Thoracic aorta (tissue), 2 donors: Measurements from ENCODE around the gene RNH1. TPM values are rescaled to one million over a fixed set of nuclear protein-coding genes. Genes with fewer than 3 reads are reported as not detected.

Source experiments
- ATAC-seq: fragments of 150-250 bp; one replicate; pipeline ENCODE4 v1.8.0; 2017; ENCODE audit warnings: low read depth; ENCODE audit not compliant: insufficient number of reproducible peaks, low FRiP score
- DNase-seq: peaks from one replicate; pipeline ENCODE4 v3.0.0-alpha.2; 2020; ENCODE audit warnings: low spot score
- H3K27ac ChIP-seq, 2 donors: fragments of 200-600 bp; sonication (generic); 1 replicate in 1 of 2; 2 replicates in 1 of 2; pipeline ENCODE4 v1.5.1; 2016; ENCODE audit warnings: mild to moderate bottlenecking in 2 of 2, moderate library complexity in 2 of 2
- H3K27me3 ChIP-seq: fragments of 200-600 bp; sonication (generic); replicated peaks from 2 replicates; pipeline ENCODE4 v1.6.0; 2016; ENCODE audit warnings: mild to moderate bottlenecking; ENCODE audit not compliant: insufficient read depth
- H3K36me3 ChIP-seq: fragments of 200-600 bp; sonication (generic); one replicate; pipeline ENCODE4 v1.5.1; 2016
- H3K4me1 ChIP-seq, 2 donors: fragments of 200-600 bp; sonication (generic); 1 replicate in 1 of 2; 2 replicates in 1 of 2; pipeline versions ENCODE4 v1.5.1 to v1.6.0; 2016; ENCODE audit warnings: low read depth in 2 of 2, mild to moderate bottlenecking in 1 of 2; ENCODE audit not compliant: control insufficient read depth in 1 of 2
- H3K4me3 ChIP-seq: fragments of 200-600 bp; sonication (generic); 2 replicates; pipeline ENCODE4 v1.5.1; 2016; ENCODE audit warnings: mild to moderate bottlenecking
- H3K9me3 ChIP-seq: fragments of 200-600 bp; sonication (generic); 2 replicates; pipeline ENCODE4 v1.5.1; 2016
- total RNA-seq, 2 donors: library from RNA; depleted of rRNA; stranded (reverse); fragments of >200 nt; gene quantifications; one replicate each; pipeline versions ENCODE4 v1.1.0 to v1.2.3, GENCODE V29; 2016
- TF ChIP-seq, protein P1 (sequence below): fragments of 200-600 bp; sonication (generic); IDR thresholded peaks from one replicate; pipeline ENCODE4 v1.5.1; 2019; ENCODE audit warnings: antibody characterized with exemption

RNH1 gene
- total RNA-seq, 2 donors from 2014 or later = 224 to 355 TPM

DNA sequence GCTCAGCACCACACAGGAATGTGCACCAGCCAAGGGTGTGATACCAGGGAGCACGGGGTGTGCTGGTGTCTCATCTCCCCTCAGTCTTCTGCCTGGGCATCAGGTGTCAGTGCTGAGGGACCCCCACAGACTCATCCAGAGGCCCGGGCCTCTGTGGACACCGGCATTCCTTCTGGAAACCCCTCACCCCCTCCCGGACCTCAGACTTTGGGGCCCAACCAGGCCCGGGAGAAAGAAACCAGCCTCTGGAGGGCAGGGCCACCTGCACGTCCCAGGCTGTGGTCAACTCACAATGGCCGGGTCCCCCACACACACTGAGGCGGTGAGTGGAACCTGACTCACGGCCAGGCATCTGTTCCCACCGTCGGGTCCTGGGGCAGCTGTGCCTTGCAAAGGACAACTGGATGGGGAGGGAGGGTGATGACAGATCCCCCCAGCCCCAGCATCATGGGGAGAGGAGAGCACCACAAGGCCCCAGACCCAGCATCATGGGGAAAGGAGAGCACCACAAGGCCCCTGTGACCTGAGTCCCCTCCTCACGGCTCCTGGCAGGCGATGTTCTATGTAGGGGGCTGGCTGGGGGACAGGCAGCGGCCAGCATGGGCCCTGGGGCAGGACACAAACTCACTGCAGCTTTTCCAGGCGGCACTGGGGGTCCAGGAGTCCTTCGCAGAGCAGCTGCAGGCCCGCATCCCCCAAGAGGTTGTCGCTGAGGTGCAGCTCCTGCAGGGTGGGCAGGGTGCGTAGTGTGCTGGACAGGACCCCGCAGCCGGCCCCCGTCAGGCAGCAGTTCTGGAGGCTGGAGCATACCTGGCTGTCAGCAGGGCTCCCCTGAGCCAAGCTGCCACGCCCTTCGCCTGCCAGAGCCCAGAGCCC is 7.6 kb downstream of the RNH1 start:
- no peak for ATAC-seq
- no peak for DNase-seq
- Histone ChIP-seq H3K4me3 (no peak overlapping the region), H3K36me3 (peaks cover 50% of the 10 kb centered on the region), H3K27me3 (no peaks in the 10 kb centered on the region), H3K27ac (no peak overlapping the region), H3K4me1 (peaks cover 7 to 14% of the 10 kb centered on the region in 2 donors), H3K9me3 (no peaks in the 10 kb centered on the region)
- TF ChIP-seq, protein P1, sequence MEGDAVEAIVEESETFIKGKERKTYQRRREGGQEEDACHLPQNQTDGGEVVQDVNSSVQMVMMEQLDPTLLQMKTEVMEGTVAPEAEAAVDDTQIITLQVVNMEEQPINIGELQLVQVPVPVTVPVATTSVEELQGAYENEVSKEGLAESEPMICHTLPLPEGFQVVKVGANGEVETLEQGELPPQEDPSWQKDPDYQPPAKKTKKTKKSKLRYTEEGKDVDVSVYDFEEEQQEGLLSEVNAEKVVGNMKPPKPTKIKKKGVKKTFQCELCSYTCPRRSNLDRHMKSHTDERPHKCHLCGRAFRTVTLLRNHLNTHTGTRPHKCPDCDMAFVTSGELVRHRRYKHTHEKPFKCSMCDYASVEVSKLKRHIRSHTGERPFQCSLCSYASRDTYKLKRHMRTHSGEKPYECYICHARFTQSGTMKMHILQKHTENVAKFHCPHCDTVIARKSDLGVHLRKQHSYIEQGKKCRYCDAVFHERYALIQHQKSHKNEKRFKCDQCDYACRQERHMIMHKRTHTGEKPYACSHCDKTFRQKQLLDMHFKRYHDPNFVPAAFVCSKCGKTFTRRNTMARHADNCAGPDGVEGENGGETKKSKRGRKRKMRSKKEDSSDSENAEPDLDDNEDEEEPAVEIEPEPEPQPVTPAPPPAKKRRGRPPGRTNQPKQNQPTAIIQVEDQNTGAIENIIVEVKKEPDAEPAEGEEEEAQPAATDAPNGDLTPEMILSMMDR = no peak

DNA sequence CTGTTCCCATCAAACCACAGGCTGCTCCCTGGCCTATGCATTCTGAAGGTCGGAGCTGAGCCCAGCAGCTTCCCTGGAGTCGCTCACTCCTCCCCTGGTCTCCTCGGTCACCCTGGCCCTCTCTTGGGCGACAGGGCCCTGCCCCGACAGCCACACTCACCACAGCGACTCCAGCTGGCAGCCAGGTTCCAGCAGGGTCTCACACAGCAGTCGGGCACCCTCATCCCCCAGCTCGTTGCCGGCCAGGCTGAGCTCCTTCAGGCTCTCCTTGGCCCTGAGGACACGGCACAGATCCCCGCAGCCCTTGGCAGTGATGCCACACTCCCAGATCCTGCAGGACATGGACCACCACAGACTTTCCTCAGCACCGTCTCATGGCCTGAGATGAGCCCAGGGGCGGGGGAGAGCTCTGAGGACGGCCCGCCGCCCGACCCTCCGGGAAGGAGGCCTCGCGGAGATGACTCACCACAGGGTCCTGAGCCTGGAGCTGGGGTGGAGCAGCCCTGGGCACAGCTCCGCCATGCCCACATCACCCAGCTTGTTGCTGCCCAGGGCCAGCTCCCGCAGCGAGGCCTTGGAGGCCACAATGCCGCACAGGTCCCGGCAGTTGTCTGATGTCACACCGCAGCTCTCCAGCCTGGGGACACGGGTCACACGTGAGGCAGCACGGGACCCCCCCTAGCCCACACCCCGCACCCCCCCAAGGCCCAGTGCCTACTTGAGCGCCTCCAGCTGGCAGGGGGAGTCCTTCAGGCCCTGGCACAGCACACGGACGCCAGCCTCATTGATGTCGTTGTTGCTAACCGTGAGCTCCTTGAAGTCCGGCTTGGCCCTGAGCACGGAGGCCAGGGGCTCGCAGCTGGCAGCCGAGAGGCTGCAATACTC is 8.5 kb downstream of the RNH1 start:
- ATAC-seq = no peak

DNA sequence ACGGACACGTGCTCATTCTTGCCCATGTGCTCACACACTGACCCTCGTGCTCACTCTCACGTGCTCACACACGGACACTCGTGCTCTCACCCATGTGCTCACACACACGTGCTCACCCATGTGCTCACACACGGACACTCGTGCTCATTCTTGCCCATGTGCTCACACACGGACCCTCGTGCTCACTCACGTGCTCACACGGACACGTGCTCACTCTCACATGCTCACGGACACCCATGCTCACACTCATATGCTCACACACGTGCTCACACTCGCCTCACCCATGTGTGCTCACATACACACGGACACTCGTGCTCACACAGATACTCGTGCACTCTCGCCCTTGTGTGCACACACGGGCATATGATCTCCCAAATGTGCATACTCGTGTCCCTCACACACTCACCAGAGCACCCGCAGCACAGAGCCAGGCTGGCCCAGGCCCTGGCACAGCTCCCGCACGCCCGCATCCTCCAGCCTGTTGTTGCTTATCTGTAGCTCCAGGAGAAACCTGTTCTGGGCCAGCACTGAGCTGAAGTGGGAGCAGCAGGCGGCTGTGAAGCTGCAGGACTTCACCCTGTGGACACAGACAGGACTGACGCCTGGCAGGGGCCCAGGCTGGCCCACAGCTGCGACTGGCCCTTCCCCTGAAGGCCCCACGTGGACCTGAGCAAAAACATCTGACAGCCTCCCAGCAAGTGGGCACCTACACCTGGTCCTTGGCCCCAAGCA is 9.3 kb downstream of the RNH1 start:
- DNase-seq (no peak), ATAC-seq (no peak)
- Histone ChIP-seq H3K27me3 (no peaks in the 10 kb centered on the region), H3K4me3 (no peak overlapping the region), H3K27ac (no peak overlapping the region), H3K36me3 (peaks cover 55% of the 10 kb centered on the region), H3K4me1 (peaks cover 1 to 3% of the 10 kb centered on the region in 2 donors), H3K9me3 (no peaks in the 10 kb centered on the region)
- TF ChIP-seq, protein P1 = no peak

More for the DNA sequence above, 8.5 kb downstream of the RNH1 start:
- peaks cover 3 to 5% of the 10 kb centered on the region in 2 donors for H3K4me1 ChIP-seq
- H3K9me3 ChIP-seq = no peaks in the 10 kb centered on the region
- DNase-seq = no peak
- no peaks in the 10 kb centered on the region for H3K27me3 ChIP-seq
- H3K4me3 ChIP-seq = no peak overlapping the region
- no peak overlapping the region for H3K27ac ChIP-seq
- H3K36me3 ChIP-seq = peaks cover 55% of the 10 kb centered on the region
- TF ChIP-seq, protein P1 = no peak

DNA sequence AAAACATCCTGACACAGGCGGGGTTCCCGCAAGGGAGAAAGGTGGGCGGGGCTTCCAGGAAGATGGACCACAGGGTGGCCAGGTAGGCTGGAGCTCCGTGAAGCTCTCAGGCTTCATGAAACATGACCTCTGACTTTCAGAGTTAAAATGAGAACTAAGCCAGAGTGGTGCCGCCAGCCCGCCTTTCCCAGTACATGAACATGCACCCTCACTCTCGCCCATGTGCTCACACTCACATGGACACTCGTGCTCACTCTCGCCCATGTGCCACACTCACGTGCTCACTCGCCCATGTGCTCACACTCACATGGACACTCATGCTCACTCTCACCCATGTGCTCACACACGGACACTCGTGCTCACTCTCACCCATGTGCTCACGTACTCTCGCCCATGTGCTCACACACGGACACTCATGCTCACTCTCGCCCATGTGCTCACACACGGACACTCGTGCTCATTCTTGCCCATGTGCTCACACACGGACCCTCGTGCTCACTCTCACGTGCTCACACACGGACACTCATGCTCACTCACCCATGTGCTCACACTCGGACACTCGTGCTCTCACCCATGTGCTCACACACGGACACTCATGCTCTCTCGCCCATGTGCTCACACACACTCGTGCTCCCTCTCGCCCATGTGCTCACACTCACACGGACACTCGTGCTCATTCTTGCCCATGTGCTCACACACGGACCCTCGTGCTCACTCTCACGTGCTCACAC is 10.0 kb downstream of the RNH1 start:
- no peak overlapping the region for H3K27ac ChIP-seq
- peaks cover 55% of the 10 kb centered on the region for H3K36me3 ChIP-seq
- H3K9me3 ChIP-seq = no peaks in the 10 kb centered on the region
- no peaks in the 10 kb centered on the region for H3K4me1 ChIP-seq
- DNase-seq = no peak
- TF ChIP-seq, protein P1 = no peak
- no peak overlapping the region for H3K4me3 ChIP-seq
- H3K27me3 ChIP-seq = no peaks in the 10 kb centered on the region
- ATAC-seq = no peak
